HCT116 (cell line): Measurements from ENCODE around the gene ITGBL1. TPM values are rescaled to one million over a fixed set of nuclear protein-coding genes. Genes with fewer than 3 reads are reported as not detected.

ENCODE experiments used
- ATAC-seq: fragments of 200-7000 bp; cut with Tn5 transposase; 2 replicates; pipeline ENCODE4 v1.9.1; 2020; ENCODE audit warnings: mild to moderate bottlenecking, moderate library complexity
- BruUV-seq: library from RNA; stranded (reverse); fragments of 400-500 nt; replicated peaks from 2 replicates; lab custom pipeline; 2021; lab: Mats Ljungman, UMichigan
- CTCF ChIA-PET: fragments of 300-600 bp; sonication (Branson Sonifier 250); formaldehyde crosslinking; loops from one replicate; lab custom pipeline; 2021; ENCODE audit warnings: antibody characterized with exemption; lab: Charles Lee
- POLR2A ChIA-PET: fragments of 300-600, 350-600 bp; sonication (Branson Sonifier 250); formaldehyde crosslinking; loops from one replicate; lab custom pipeline; 2021; ENCODE audit warnings: antibody characterized with exemption; lab: Charles Lee
- RAD21 ChIA-PET, 2 experiments: fragments of 300-600 bp; sonication (Branson Sonifier 250); formaldehyde crosslinking; loops; one replicate each; lab custom pipeline; 2023; ENCODE audit warnings: low total read pairs in 2 of 2; ENCODE audit not compliant: uncharacterized antibody in 2 of 2, unreplicated experiment in 2 of 2, low non-redundant PET in 1 of 2; lab: Charles Lee
- DNase-seq: peaks from one replicate; pipeline ENCODE4 v3.0.0-alpha.2; 2010; ENCODE audit warnings: low read depth, low spot score
- H2AFZ ChIP-seq: fragments of 200-600 bp; shearing (Covaris generic), sonication (generic); 2 replicates; pipeline ENCODE4 v1.6.1; 2017; ENCODE audit warnings: low read depth, mixed run types, mixed read lengths, antibody characterized with exemption, low read length; ENCODE audit not compliant: poor library complexity, severe bottlenecking
- H3K27ac ChIP-seq: 2 replicates; pipeline ENCODE4 v1.5.1; 2012; ENCODE audit warnings: low read depth, low read length
- H3K27me3 ChIP-seq: fragments of 200-600 bp; sonication (generic); 2 replicates; pipeline ENCODE4 v1.6.1; 2016; ENCODE audit warnings: mixed run types, low read length, mixed read lengths; ENCODE audit not compliant: insufficient read depth
- H3K36me3 ChIP-seq, 2 experiments: fragments of 200-500 bp in 1 of 2; fragments of 200-600 bp in 1 of 2; sonication (Bioruptor generic) in 1 of 2; sonication (generic) in 1 of 2; 2 replicates each; pipeline versions ENCODE4 v1.5.1 to v1.6.1; 2014 to 2016; ENCODE audit warnings: low read length in 2 of 2, inconsistent platforms in 1 of 2, mixed read lengths in 1 of 2, mixed run types in 1 of 2; ENCODE audit not compliant: insufficient read depth in 2 of 2, control insufficient read depth in 1 of 2
- H3K4me1 ChIP-seq, 2 experiments: fragments of 200-600 bp in 1 of 2; sonication (generic) in 1 of 2; 2 replicates each; pipeline versions ENCODE4 v1.5.1 to v1.6.1; 2012 to 2017; ENCODE audit warnings: low read length in 2 of 2, inconsistent platforms in 1 of 2, mild to moderate bottlenecking in 1 of 2, mixed read lengths in 1 of 2, mixed run types in 1 of 2, moderate library complexity in 1 of 2; ENCODE audit not compliant: insufficient read depth in 2 of 2, control insufficient read depth in 1 of 2
- H3K4me2 ChIP-seq: fragments of 200-600 bp; sonication (generic); 2 replicates; pipeline ENCODE4 v1.6.1; 2017; ENCODE audit warnings: mixed run types, low read length, mixed read lengths
- H3K4me3 ChIP-seq, 2 experiments: fragments of 200-600 bp in 1 of 2; sonication (generic) in 1 of 2; replicated peaks in 1 of 2; 2 replicates each; pipeline ENCODE4 v1.5.1; 2011 to 2016; ENCODE audit warnings: low read length in 2 of 2, control low read depth in 1 of 2, low read depth in 1 of 2, mild to moderate bottlenecking in 1 of 2, mixed read lengths in 1 of 2, mixed run types in 1 of 2
- H3K79me2 ChIP-seq: fragments of 200-600 bp; sonication (generic); 2 replicates; pipeline ENCODE4 v1.6.1; 2017; ENCODE audit warnings: mild to moderate bottlenecking, mixed run types, low read length, moderate library complexity, mixed read lengths; ENCODE audit not compliant: insufficient read depth
- H3K9ac ChIP-seq: fragments of 200-600 bp; sonication (generic); 2 replicates; pipeline ENCODE4 v1.6.1; 2016; ENCODE audit warnings: low read length, mixed read lengths
- H3K9me2 ChIP-seq: fragments of 200-600 bp; sonication (generic), shearing (Covaris generic); 2 replicates; pipeline ENCODE4 v1.6.1; 2017; ENCODE audit warnings: mixed run types, mild to moderate bottlenecking, moderate library complexity; ENCODE audit not compliant: insufficient read depth
- H3K9me3 ChIP-seq, 2 experiments: fragments of 200-500 bp in 1 of 2; fragments of 200-600 bp in 1 of 2; sonication (Bioruptor generic) in 1 of 2; sonication (generic) in 1 of 2; 2 replicates each; pipeline ENCODE4 v1.6.1; 2014 to 2017; ENCODE audit warnings: low read length in 2 of 2, mixed read lengths in 2 of 2, inconsistent platforms in 1 of 2, low read depth in 1 of 2, mild to moderate bottlenecking in 1 of 2, mixed run types in 1 of 2, moderate library complexity in 1 of 2; ENCODE audit not compliant: control insufficient read depth in 1 of 2, insufficient read depth in 1 of 2
- H4K20me1 ChIP-seq: fragments of 200-600 bp; sonication (generic), shearing (Covaris generic); 2 replicates; pipeline ENCODE4 v1.6.1; 2017; ENCODE audit warnings: mixed run types, mild to moderate bottlenecking, moderate library complexity; ENCODE audit not compliant: insufficient read depth
- CEBPB ChIP-seq: IDR thresholded peaks from 2 replicates; pipeline ENCODE4 v1.6.1; 2012; ENCODE audit warnings: low read depth
- CTCF ChIP-seq, 3 experiments: fragments of 200-600 bp in 1 of 3; sonication (generic) in 1 of 3; IDR thresholded peaks in 2 of 3; conservative IDR thresholded peaks in 1 of 3; 2 replicates each; pipeline ENCODE4 v1.5.1; 2012 to 2017; ENCODE audit warnings: low read depth in 2 of 3, low read length in 2 of 3, antibody characterized with exemption in 1 of 3, borderline replicate concordance in 1 of 3, control low read depth in 1 of 3, mild to moderate bottlenecking in 1 of 3, mixed read lengths in 1 of 3, mixed run types in 1 of 3, moderate library complexity in 1 of 3; ENCODE audit not compliant: insufficient read depth in 1 of 3
- EGR1 ChIP-seq: IDR thresholded peaks from 2 replicates; pipeline ENCODE4 v1.6.1; 2012; ENCODE audit warnings: low read depth
- EZH2 ChIP-seq: fragments of 200-600 bp; sonication (generic); IDR thresholded peaks from 2 replicates; pipeline ENCODE4 v1.6.1; 2017; ENCODE audit warnings: antibody characterized with exemption, mixed run types
- FOSL1 ChIP-seq: IDR thresholded peaks from 2 replicates; pipeline ENCODE4 v1.6.1; 2012; ENCODE audit warnings: low read depth
- RAD21 ChIP-seq: IDR thresholded peaks from 2 replicates; pipeline ENCODE4 v1.6.1; 2012; ENCODE audit warnings: low read depth, mild to moderate bottlenecking
- REST ChIP-seq: IDR thresholded peaks from 2 replicates; pipeline ENCODE4 v1.6.1; 2012; ENCODE audit warnings: low read depth
- SIN3A ChIP-seq: IDR thresholded peaks from 2 replicates; pipeline ENCODE4 v1.6.1; 2012; ENCODE audit warnings: low read depth
- ZBTB33 ChIP-seq: IDR thresholded peaks from 2 replicates; pipeline ENCODE4 v1.6.1; 2011; ENCODE audit warnings: mild to moderate bottlenecking, low read length, moderate library complexity; ENCODE audit not compliant: insufficient replicate concordance; ENCODE audit errors: extremely low read depth
- intact Hi-C: fragments of 100-400 bp; cut with micrococcal nuclease; formaldehyde crosslinking; loops from 2 replicates; pipeline ENCODE4 v1.10.0; 2022
- total RNA-seq: library from RNA; stranded (reverse); gene quantifications from one replicate; pipeline ENCODE4 v1.2.1, GENCODE V29; 2021; ENCODE audit not compliant: unreplicated experiment

Gene ITGBL1
- total RNA-seq, 1 experiment from 2014 or later = 0.66 TPM

GRCh38 chr13:101757446-101758039, 305.1 kb downstream of the ITGBL1 start:
- POLR2A ChIA-PET = interaction anchor here (0.6 kb wide), 1 partner anchor 243 kb away, joined by 3 read pairs; no protein-coding TSS in a partner anchor
- Histone ChIP-seq H2AFZ (no peak overlapping the region), H3K4me3 (no peak overlapping the region), H3K27me3 (no peaks in the 10 kb centered on the region), H3K79me2 (no peaks in the 10 kb centered on the region), H3K9me3 (peaks cover 0 to 8% of the 10 kb centered on the region in 2 experiments; a peak in 1 of 4 replicates), H3K9me2 (no peaks in the 10 kb centered on the region), H3K9ac (no peak overlapping the region), H3K27ac (no peak overlapping the region), H3K36me3 (no peaks in the 10 kb centered on the region), H4K20me1 (no peaks in the 10 kb centered on the region), H3K4me1 (no peaks in the 10 kb centered on the region), H3K4me2 (no peak overlapping the region)
- intact Hi-C loops = loop anchor here (2.0 to 5.0 kb wide), 2 partner anchors 240 to 607 kb away; no protein-coding TSS in a partner anchor
- RAD21 ChIA-PET = no interaction called here
- no TSS peak for BruUV-seq
- CTCF ChIA-PET = interaction anchor here (1.0 to 1.9 kb wide), 6 partner anchors 241 to 613 kb away, joined by 3 to 11 read pairs (median 4); no protein-coding TSS in a partner anchor
- no peak for ATAC-seq
- DNase-seq = no peak
- peak in 2 of 3 experiments; percentile 11 to 24; a peak in 2 of 6 replicates for TF ChIP-seq CTCF (IDR thresholded peaks at IDR 0.05 in 2 of 3, conservative IDR thresholded peaks at IDR 0.05 in 1 of 3; ENCODE audit: borderline replicate concordance in 1 of 3, insufficient read depth in 1 of 3, low read depth in 2 of 3, low read length in 2 of 3)
- no peak for TF ChIP-seq FOSL1
- peak; percentile 42 for TF ChIP-seq RAD21
- TF ChIP-seq CEBPB = no peak

GRCh38 chr13:101763191-101763590, 310.7 kb downstream of the ITGBL1 start:
- H3K36me3 ChIP-seq = no peaks in the 10 kb centered on the region
- H3K9me2 ChIP-seq = no peaks in the 10 kb centered on the region
- DNase-seq (no peak), ATAC-seq (no peak)
- no peaks in the 10 kb centered on the region for H3K79me2 ChIP-seq
- ChIA-PET CTCF (no interaction called here), POLR2A (no interaction called here), RAD21 (no interaction called here)
- H2AFZ ChIP-seq = no peak overlapping the region
- no peak overlapping the region for H3K9ac ChIP-seq
- no TSS peak for BruUV-seq
- intact Hi-C loops = no loop called here
- no peak overlapping the region for H3K27ac ChIP-seq
- no peak overlapping the region for H3K4me3 ChIP-seq
- H3K9me3 ChIP-seq = peaks cover 0 to 8% of the 10 kb centered on the region in 2 experiments; a peak in 2 of 4 replicates
- no peaks in the 10 kb centered on the region for H3K27me3 ChIP-seq
- H3K4me2 ChIP-seq = no peak overlapping the region
- H4K20me1 ChIP-seq = no peaks in the 10 kb centered on the region
- no peaks in the 10 kb centered on the region for H3K4me1 ChIP-seq
- no peak for TF ChIP-seq CEBPB
- no peak for TF ChIP-seq ZBTB33
- no peak for TF ChIP-seq EZH2
- no peak for TF ChIP-seq RAD21
- TF ChIP-seq SIN3A = no peak
- TF ChIP-seq EGR1 = no peak
- no peak for TF ChIP-seq REST
